B cell (primary cell): Measurements from ENCODE around the gene FAM3B. TPM values are rescaled to one million over a fixed set of nuclear protein-coding genes. Genes with fewer than 3 reads are reported as not detected.

ENCODE experiments used
- ATAC-seq: fragments of 200-7000 bp; cut with Tn5 transposase; one replicate; pipeline ENCODE4 v1.10.0; 2021; ENCODE audit warnings: low read depth, mild to moderate bottlenecking, moderate number of reproducible peaks, moderate library complexity
- CTCF ChIA-PET: fragments of 350-600 bp; sonication (Branson Sonifier 250); formaldehyde crosslinking; loops from one replicate; lab custom pipeline; 2021; ENCODE audit warnings: antibody characterized with exemption, inconsistent platforms; lab: Charles Lee
- POLR2A ChIA-PET: fragments of 350-600 bp; sonication (Branson Sonifier 250); formaldehyde crosslinking; loops from one replicate; lab custom pipeline; 2021; ENCODE audit warnings: antibody characterized with exemption; lab: Charles Lee
- DNase-seq: peaks from one replicate; pipeline ENCODE4 v3.0.0; 2013
- H2AFZ ChIP-seq: 2 replicates; pipeline ENCODE4 v1.6.1; 2012; ENCODE audit warnings: mild to moderate bottlenecking, low read depth, low read length; ENCODE audit not compliant: insufficient read depth, poor library complexity, severe bottlenecking
- H3K27ac ChIP-seq, 2 donors: 1 replicate in 1 of 2; 2 replicates in 1 of 2; pipeline ENCODE4 v1.5.1; 2012 to 2013; ENCODE audit warnings: low read length in 2 of 2, mild to moderate bottlenecking in 2 of 2, moderate library complexity in 1 of 2
- H3K27me3 ChIP-seq, 4 experiments: fragments of 200-600 bp in 1 of 4; sonication (generic) in 1 of 4; replicated peaks in 1 of 4; 1 replicate in 2 of 4; 2 replicates in 2 of 4; pipeline versions ENCODE4 v1.6.1 to v1.7.0; 2013 to 2016; ENCODE audit warnings: low read length in 3 of 4, mild to moderate bottlenecking in 2 of 4, mixed read lengths in 1 of 4, moderate library complexity in 1 of 4; ENCODE audit not compliant: insufficient read depth in 4 of 4, control insufficient read depth in 3 of 4; ENCODE audit errors: control extremely low read depth in 1 of 4
- H3K36me3 ChIP-seq, 2 experiments: replicated peaks in 1 of 2; 1 replicate in 1 of 2; 2 replicates in 1 of 2; pipeline versions ENCODE4 v1.6.1 to v1.7.1; 2013; ENCODE audit warnings: low read length in 1 of 2; ENCODE audit not compliant: insufficient read depth in 2 of 2, control insufficient read depth in 1 of 2; ENCODE audit errors: control extremely low read depth in 1 of 2, extremely low read depth in 1 of 2
- H3K4me1 ChIP-seq, 2 donors: fragments of 200-600 bp in 1 of 2; sonication (generic) in 1 of 2; 1 replicate in 1 of 2; 2 replicates in 1 of 2; pipeline versions ENCODE4 v1.5.1 to v1.6.1; 2013 to 2017; ENCODE audit warnings: low read length in 2 of 2; ENCODE audit not compliant: control insufficient read depth in 2 of 2, insufficient read depth in 2 of 2
- H3K4me2 ChIP-seq: replicated peaks from 2 replicates; pipeline ENCODE3; 2012; ENCODE audit warnings: mild to moderate bottlenecking, low read depth, low read length; ENCODE audit not compliant: poor library complexity, severe bottlenecking
- H3K4me3 ChIP-seq, 5 experiments: fragments of 200-600 bp in 1 of 5; sonication (generic) in 1 of 5; 1 replicate in 3 of 5; 2 replicates in 2 of 5; pipeline versions ENCODE4 v1.5.1 to v1.7.0; 2011 to 2016; ENCODE audit warnings: low read length in 4 of 5, mild to moderate bottlenecking in 4 of 5, low read depth in 2 of 5, control low read depth in 1 of 5, moderate library complexity in 1 of 5; ENCODE audit not compliant: insufficient read depth in 1 of 5; ENCODE audit errors: control extremely low read depth in 1 of 5, extremely low read depth in 1 of 5
- H3K79me2 ChIP-seq: fragments of 200-600 bp; sonication (generic); one replicate; pipeline ENCODE4 v1.6.0; 2016; ENCODE audit warnings: low read length; ENCODE audit not compliant: control insufficient read depth, insufficient read depth
- H3K9ac ChIP-seq: fragments of 200-600 bp; sonication (generic); 2 replicates; pipeline ENCODE4 v1.6.1; 2017; ENCODE audit warnings: mild to moderate bottlenecking, low read length, moderate library complexity
- H3K9me3 ChIP-seq, 3 donors: one replicate each; pipeline versions ENCODE4 v1.6.1 to v1.7.1; 2013; ENCODE audit warnings: low read length in 2 of 3; ENCODE audit not compliant: control insufficient read depth in 2 of 3, insufficient read depth in 1 of 3; ENCODE audit errors: control extremely low read depth in 1 of 3
- H4K20me1 ChIP-seq: 2 replicates; pipeline ENCODE4 v1.6.0; 2012; ENCODE audit warnings: mild to moderate bottlenecking, low read length; ENCODE audit not compliant: insufficient read depth, control insufficient read depth, poor library complexity, severe bottlenecking
- H3K27ac Mint-ChIP-seq: one replicate; pipeline ENCODE4 v1.8.0; 2021; ENCODE audit warnings: mixed read lengths
- H3K27me3 Mint-ChIP-seq: one replicate; pipeline ENCODE4 v1.8.0; 2021; ENCODE audit warnings: mixed read lengths
- H3K4me1 Mint-ChIP-seq: one replicate; pipeline ENCODE4 v1.8.0; 2021; ENCODE audit warnings: mixed read lengths
- H3K4me3 Mint-ChIP-seq: one replicate; pipeline ENCODE4 v1.8.0; 2021; ENCODE audit warnings: mixed read lengths
- H3K9me3 Mint-ChIP-seq: one replicate; pipeline ENCODE4 v1.8.0; 2022; ENCODE audit warnings: mixed read lengths; ENCODE audit not compliant: insufficient read depth
- EZH2 ChIP-seq: IDR thresholded peaks from 2 replicates; pipeline ENCODE4 v1.6.1; 2012; ENCODE audit warnings: borderline replicate concordance, low read depth, mild to moderate bottlenecking, moderate library complexity, low read length; ENCODE audit not compliant: insufficient read depth, poor library complexity, severe bottlenecking
- WGBS: methylation state at CpG from one replicate; pipeline ENCODE4 v1.1.5; 2013; ENCODE audit warnings: missing lambda C conversion rate; ENCODE audit not compliant: insufficient coverage; 5-methylcytosine and 5-hydroxymethylcytosine counted together
- intact Hi-C: fragments of 100-400 bp; cut with micrococcal nuclease; formaldehyde crosslinking; loops from one replicate; pipeline ENCODE4 v1.10.0; 2022
- polyA plus RNA-seq: library from polyadenylated mRNA; depleted of rRNA; stranded (reverse); fragments of >200 nt; gene quantifications from 2 replicates; pipeline ENCODE4 v1.2.3, GENCODE V29; 2012
- total RNA-seq, 2 donors: library from RNA; stranded (reverse); fragments of 120-200 nt in 1 of 2; gene quantifications; 1 replicate in 1 of 2; 2 replicates in 1 of 2; pipeline versions ENCODE4 v1.2.3 to v1.2.4, GENCODE V29; 2013 to 2022
- TF ChIP-seq, protein P1 (sequence below): fragments of 200-600 bp; IDR thresholded peaks from one replicate; pipeline ENCODE4 v1.8.0; 2022; ENCODE audit warnings: antibody characterized with exemption, mild to moderate bottlenecking

The FAM3B gene
- total and polyA plus RNA-seq, 2 donors (not counting 1 experiment from before 2014, with no cell fraction given): 0.09 TPM; not detected in 1

DNA sequence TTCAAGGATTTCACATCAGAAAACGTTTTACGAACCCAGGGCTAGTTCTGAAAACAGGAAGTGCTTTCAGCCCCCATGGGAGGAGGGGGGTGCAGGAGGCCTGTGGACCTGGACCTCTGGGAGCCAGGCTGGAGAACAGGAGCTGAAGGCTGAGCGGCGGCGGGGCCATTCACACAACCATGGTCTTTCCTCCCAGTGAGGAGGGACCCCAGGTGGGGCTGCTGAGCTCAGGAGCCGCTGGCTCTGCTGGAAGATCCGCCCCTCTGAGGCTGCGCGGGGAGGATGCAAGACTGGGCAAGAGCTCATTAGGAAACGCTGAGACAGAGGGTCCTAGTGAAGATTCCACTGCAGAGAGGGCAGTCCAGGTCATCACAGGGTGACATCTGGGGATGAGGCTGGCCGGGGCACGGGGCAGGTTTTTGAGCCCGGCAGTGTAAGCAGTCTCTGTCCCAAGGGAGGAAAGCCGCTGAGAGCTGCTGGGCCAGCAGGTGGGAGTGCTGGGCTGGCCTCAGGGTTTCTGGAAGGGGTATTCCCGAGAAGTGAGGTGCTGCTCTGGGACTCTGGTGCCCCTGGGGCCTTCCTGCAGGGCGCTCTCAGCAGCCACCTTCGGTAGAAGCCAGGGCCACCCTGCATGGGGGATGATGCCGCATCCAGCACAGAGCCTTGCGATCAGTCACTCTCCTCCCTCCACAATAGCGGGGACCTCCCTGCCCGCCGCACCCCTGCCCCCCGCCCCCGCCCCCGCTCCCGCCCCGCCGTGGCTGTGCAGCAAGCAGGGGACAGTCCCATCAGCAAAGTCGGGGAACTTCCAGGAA, 52.7 kb downstream of the FAM3B start:
- POLR2A ChIA-PET: interaction anchor here (0.7 to 2.7 kb wide), 5 partner anchors 50 to 62 kb away, joined by 3 to 17 read pairs (median 5); partner anchors contain the start of gene MX1
- ATAC-seq (peak; percentile 42), DNase-seq (peak; percentile 76)
- H3K9me3 Mint-ChIP-seq: no peaks in the 10 kb centered on the region
- H3K9me3 ChIP-seq: no peaks in the 10 kb centered on the region
- no peak for TF ChIP-seq EZH2
- TF ChIP-seq, protein P1, sequence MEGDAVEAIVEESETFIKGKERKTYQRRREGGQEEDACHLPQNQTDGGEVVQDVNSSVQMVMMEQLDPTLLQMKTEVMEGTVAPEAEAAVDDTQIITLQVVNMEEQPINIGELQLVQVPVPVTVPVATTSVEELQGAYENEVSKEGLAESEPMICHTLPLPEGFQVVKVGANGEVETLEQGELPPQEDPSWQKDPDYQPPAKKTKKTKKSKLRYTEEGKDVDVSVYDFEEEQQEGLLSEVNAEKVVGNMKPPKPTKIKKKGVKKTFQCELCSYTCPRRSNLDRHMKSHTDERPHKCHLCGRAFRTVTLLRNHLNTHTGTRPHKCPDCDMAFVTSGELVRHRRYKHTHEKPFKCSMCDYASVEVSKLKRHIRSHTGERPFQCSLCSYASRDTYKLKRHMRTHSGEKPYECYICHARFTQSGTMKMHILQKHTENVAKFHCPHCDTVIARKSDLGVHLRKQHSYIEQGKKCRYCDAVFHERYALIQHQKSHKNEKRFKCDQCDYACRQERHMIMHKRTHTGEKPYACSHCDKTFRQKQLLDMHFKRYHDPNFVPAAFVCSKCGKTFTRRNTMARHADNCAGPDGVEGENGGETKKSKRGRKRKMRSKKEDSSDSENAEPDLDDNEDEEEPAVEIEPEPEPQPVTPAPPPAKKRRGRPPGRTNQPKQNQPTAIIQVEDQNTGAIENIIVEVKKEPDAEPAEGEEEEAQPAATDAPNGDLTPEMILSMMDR: no peak
- peak overlapping the region; percentile 71 for H3K9ac ChIP-seq
- H3K27ac ChIP-seq: peak overlapping the region; percentile 69 to 88
- peaks cover 0 to 13% of the 10 kb centered on the region in 2 experiments for H3K36me3 ChIP-seq
- no peaks in the 10 kb centered on the region for H3K27me3 Mint-ChIP-seq
- H2AFZ ChIP-seq: peak overlapping the region; percentile 72
- H3K79me2 ChIP-seq: peaks cover 69% of the 10 kb centered on the region
- peaks cover 74% of the 10 kb centered on the region for H3K4me1 Mint-ChIP-seq
- 9% methylated on average over 17 of the region's 29 CpGs for WGBS
- peak overlapping the region; percentile 36 to 81 (median 52) for H3K4me3 ChIP-seq
- H3K4me1 ChIP-seq: peaks cover 62 to 70% of the 10 kb centered on the region in 2 donors
- peaks cover 3% of the 10 kb centered on the region for H4K20me1 ChIP-seq
- H3K4me3 Mint-ChIP-seq: peak overlapping the region; percentile 74
- H3K27ac Mint-ChIP-seq: peak overlapping the region; percentile 87
- CTCF ChIA-PET: interaction anchor here (1.2 to 4.1 kb wide), 7 partner anchors 10 to 91 kb away, joined by 3 to 46 read pairs (median 10); partner anchors contain the start of gene MX1
- H3K4me2 ChIP-seq: peak overlapping the region; percentile 80
- no peaks in the 10 kb centered on the region for H3K27me3 ChIP-seq
- intact Hi-C loops: loop anchor here (1.0 to 10.0 kb wide), 7 partner anchors 8 to 865 kb away; partner anchors contain the start of gene MX1
